Endothelial cell of umbilical vein (primary cell): ENCODE results near the gene COL4A1. TPM values are rescaled to one million over a fixed set of nuclear protein-coding genes. Genes with fewer than 3 reads are reported as not detected.
"Not testable (repeated sequence)": the region's sequence is repeated elsewhere in the genome, so short reads cannot be mapped to it uniquely, and the experiment has no call there.

Experiments
- BruUV-seq: library from RNA; stranded (reverse); fragments of 400-500 nt; replicated peaks from 2 replicates; lab custom pipeline; 2021; lab: Mats Ljungman, UMichigan
- CTCF ChIA-PET: fragments of 300-600, 350-600 bp; sonication (Branson Sonifier 250); formaldehyde crosslinking; loops from one replicate; lab custom pipeline; 2021; ENCODE audit warnings: antibody characterized with exemption, inconsistent platforms; lab: Charles Lee
- POLR2A ChIA-PET: fragments of 300-600, 350-600 bp; sonication (Branson Sonifier 250); formaldehyde crosslinking; loops from one replicate; lab custom pipeline; 2021; ENCODE audit warnings: antibody characterized with exemption, inconsistent platforms; lab: Charles Lee
- DNase-seq: peaks from one replicate; pipeline ENCODE4 v3.0.0-alpha.2; 2011; ENCODE audit warnings: low read depth, low spot score
- FAIRE-seq: peaks from 2 replicates; lab custom pipeline; 2011; peaks lifted over from hg19 to GRCh38; lab: Jason Lieb, UNC
- H2AFZ ChIP-seq: 2 replicates; pipeline ENCODE4 v1.6.0; 2012; ENCODE audit warnings: low read depth, low read length, control low read depth, inconsistent platforms
- H3K27ac ChIP-seq: 2 replicates; pipeline ENCODE4 v1.5.1; 2011; ENCODE audit warnings: low read depth, mild to moderate bottlenecking, control low read depth, low read length, moderate library complexity; ENCODE audit not compliant: insufficient read depth
- H3K27me3 ChIP-seq, 2 experiments: 2 replicates each; pipeline versions ENCODE4 v1.6.0 to v1.6.1; 2011; ENCODE audit warnings: low read length in 2 of 2, mixed read lengths in 1 of 2; ENCODE audit not compliant: control insufficient read depth in 2 of 2, insufficient read depth in 2 of 2
- H3K36me3 ChIP-seq, 2 experiments: 2 replicates in 1 of 2; 3 replicates in 1 of 2; pipeline ENCODE4 v1.5.1; 2011; ENCODE audit warnings: low read length in 2 of 2, mild to moderate bottlenecking in 1 of 2, moderate library complexity in 1 of 2; ENCODE audit not compliant: control insufficient read depth in 2 of 2, insufficient read depth in 2 of 2; ENCODE audit errors: extremely low read depth in 1 of 2
- H3K4me1 ChIP-seq: 3 replicates; pipeline ENCODE4 v1.5.1; 2011; ENCODE audit warnings: mild to moderate bottlenecking, low read length; ENCODE audit not compliant: control insufficient read depth, insufficient read depth; ENCODE audit errors: extremely low read depth
- H3K4me2 ChIP-seq: 2 replicates; pipeline ENCODE4 v1.6.1; 2011; ENCODE audit warnings: low read length, control low read depth, mixed read lengths; ENCODE audit not compliant: insufficient read depth
- H3K4me3 ChIP-seq, 3 experiments: fragments of 200-600 bp in 1 of 3; sonication (generic), shearing (Covaris generic) in 1 of 3; replicated peaks in 1 of 3; 2 replicates each; pipeline ENCODE4 v1.5.1; 2011 to 2016; ENCODE audit warnings: control low read depth in 3 of 3, low read length in 3 of 3, mild to moderate bottlenecking in 2 of 3, inconsistent platforms in 1 of 3, low read depth in 1 of 3, moderate library complexity in 1 of 3; ENCODE audit not compliant: insufficient read depth in 1 of 3
- H3K79me2 ChIP-seq: 2 replicates; pipeline ENCODE4 v1.6.0; 2012; ENCODE audit warnings: low read length, inconsistent platforms; ENCODE audit not compliant: control insufficient read depth, insufficient read depth
- H3K9ac ChIP-seq: replicated peaks from 2 replicates; pipeline ENCODE3; 2011; ENCODE audit warnings: low read length, control low read depth; ENCODE audit not compliant: insufficient read depth; ENCODE audit errors: extremely low read depth
- H3K9me1 ChIP-seq: replicated peaks from 3 replicates; pipeline ENCODE4 v1.6.0; 2011; ENCODE audit warnings: mild to moderate bottlenecking, low read length; ENCODE audit not compliant: control insufficient read depth, insufficient read depth; ENCODE audit errors: extremely low read depth
- H3K9me3 ChIP-seq: replicated peaks from 2 replicates; pipeline ENCODE4 v1.5.1; 2012; ENCODE audit warnings: low read length, inconsistent platforms; ENCODE audit not compliant: control insufficient read depth, insufficient read depth
- H4K20me1 ChIP-seq: replicated peaks from 2 replicates; pipeline ENCODE3; 2011; ENCODE audit warnings: mild to moderate bottlenecking, low read length; ENCODE audit not compliant: control insufficient read depth, insufficient read depth; ENCODE audit errors: extremely low read depth
- CTCF ChIP-seq, 2 donors: IDR thresholded peaks; 1 replicate in 1 of 2; 2 replicates in 1 of 2; pipeline ENCODE4 v1.5.1; 2011; ENCODE audit warnings: low read length in 2 of 2, mild to moderate bottlenecking in 2 of 2, moderate library complexity in 2 of 2, control low read depth in 1 of 2, inconsistent platforms in 1 of 2, low read depth in 1 of 2; ENCODE audit not compliant: insufficient read depth in 1 of 2; ENCODE audit errors: extremely low read depth in 1 of 2
- GATA2 ChIP-seq: IDR thresholded peaks from 2 replicates; pipeline ENCODE4 v1.7.0; 2011; ENCODE audit warnings: low read depth, mild to moderate bottlenecking, moderate library complexity, mixed read lengths, low read length; ENCODE audit not compliant: insufficient read length, insufficient read depth
- JUN ChIP-seq: IDR thresholded peaks from 2 replicates; pipeline ENCODE4 v1.6.1; 2011; ENCODE audit warnings: borderline replicate concordance, low read depth; ENCODE audit not compliant: insufficient read length, insufficient read depth
- MYC ChIP-seq: IDR thresholded peaks from one replicate; pipeline ENCODE4 v1.6.1; 2011; ENCODE audit warnings: mild to moderate bottlenecking, low read depth, low read length
- dilution Hi-C: fragments of 300-500 bp; cut with MboI; formaldehyde crosslinking; loops from one replicate; pipeline ENCODE4 v1.15.0; 2019; ENCODE audit warnings: low sequenced_read_pairs; ENCODE audit not compliant: extremely low pct_ligation_motif_present
- intact Hi-C: fragments of 100-400 bp; cut with micrococcal nuclease; formaldehyde crosslinking; loops from one replicate; pipeline ENCODE4 v1.10.0; 2022
- polyA plus RNA-seq, 4 experiments: library from polyadenylated mRNA; depleted of rRNA in 3 of 4; stranded (reverse) in 3 of 4; unstranded in 1 of 4; fragments of >200 nt; gene quantifications; 2 replicates each; pipeline versions ENCODE4 v1.2.1 to v1.2.3, GENCODE V29; 2011 to 2012; ENCODE audit warnings: missing spikeins in 1 of 4
- total RNA-seq: library from RNA; stranded (reverse); gene quantifications from 2 replicates; pipeline ENCODE4 v1.2.3, GENCODE V29; 2021

Gene COL4A1
- total and polyA plus RNA-seq, 2 donors (not counting 3 experiments of a cell fraction or from before 2014, with no cell fraction given) = 384 to 1,119 TPM

- BruUV-seq = no TSS peak
- H2AFZ ChIP-seq = no peak overlapping the region
- no peak overlapping the region for H3K4me3 ChIP-seq
- H3K9ac ChIP-seq = no peak overlapping the region
- no peak overlapping the region for H3K27ac ChIP-seq
- H3K9me1 ChIP-seq = no peaks in the 10 kb centered on the region
- no peaks in the 10 kb centered on the region for H3K4me1 ChIP-seq
- intact Hi-C loops (no loop called here), dilution Hi-C loops (no loop called here)
- peaks cover 14 to 25% of the 10 kb centered on the region in 2 experiments for H3K27me3 ChIP-seq
- H3K9me3 ChIP-seq = no peaks in the 10 kb centered on the region
- no peak for DNase-seq
- TF ChIP-seq MYC = no peak
- no peak for TF ChIP-seq GATA2
- no peak for TF ChIP-seq JUN
- no peaks in the 10 kb centered on the region for H3K36me3 ChIP-seq
- H4K20me1 ChIP-seq = no peaks in the 10 kb centered on the region
- FAIRE-seq = no peak
- CTCF ChIA-PET = interaction anchor here (1.0 to 2.4 kb wide), 7 partner anchors 10 to 1198 kb away, joined by 3 to 22 read pairs (median 4); no protein-coding TSS in a partner anchor
- POLR2A ChIA-PET = no interaction called here
- H3K79me2 ChIP-seq = no peaks in the 10 kb centered on the region
- no peak overlapping the region for H3K4me2 ChIP-seq
Measured at GRCh38 chr13:110113284-110113764, 193.6 kb downstream of the COL4A1 start.

GRCh38 chr13:110112379-110112778 is 194.6 kb downstream of the COL4A1 start:
- FAIRE-seq, BruUV-seq, H2AFZ ChIP-seq, H3K27ac ChIP-seq, H3K9me1 ChIP-seq, H4K20me1 ChIP-seq, H3K4me2 ChIP-seq, DNase-seq, H3K9ac ChIP-seq, H3K9me3 ChIP-seq, H3K4me3 ChIP-seq, dilution Hi-C loops, intact Hi-C loops, H3K79me2 ChIP-seq, POLR2A ChIA-PET, H3K36me3 ChIP-seq, H3K4me1 ChIP-seq: not testable (repeated sequence)
- CTCF ChIA-PET = interaction anchor here (2.4 kb wide), 1 partner anchor 1152 kb away, joined by 22 read pairs; no protein-coding TSS in a partner anchor
- TF ChIP-seq CTCF (IDR thresholded peaks at IDR 0.05; ENCODE audit: extremely low read depth in 1 of 2, insufficient read depth in 1 of 2, low read depth in 1 of 2, low read length in 2 of 2) = peak; percentile 23 to 39
- peaks cover 14 to 25% of the 10 kb centered on the region in 2 experiments for H3K27me3 ChIP-seq
